HG03095 (cell line): ENCODE data around the gene CHD2.
"Not testable (repeated sequence)": the region's sequence is repeated elsewhere in the genome, so short reads cannot be mapped to it uniquely, and the experiment has no call there.

Experiments
- ATAC-seq: cut with Tn5 transposase; IDR thresholded peaks from one replicate; pipeline ENCODE4 v1.9.1; 2021; ENCODE audit warnings: moderate library complexity; ENCODE audit not compliant: unreplicated experiment

CHD2 gene

GRCh38 chr15:93046721-93047120 lies 146.6 kb downstream of the CHD2 start:
- no peak for ATAC-seq

GRCh38 chr15:93047621-93048425 lies 147.7 kb downstream of the CHD2 start:
- no peak for ATAC-seq

- no peak for ATAC-seq
Measured at GRCh38 chr15:93048426-93048721, 148.2 kb downstream of the CHD2 start.

- ATAC-seq: no peak
Measured at GRCh38 chr15:93048759-93049161, 148.6 kb downstream of the CHD2 start.

- no peak for ATAC-seq
Measured at GRCh38 chr15:93049233-93049632, 149.1 kb downstream of the CHD2 start.

GRCh38 chr15:93049914-93050578 lies 149.9 kb downstream of the CHD2 start:
- ATAC-seq: no peak

- ATAC-seq: no peak
Measured at GRCh38 chr15:93050648-93051047, 150.5 kb downstream of the CHD2 start.

- no peak for ATAC-seq
Measured at GRCh38 chr15:93051236-93052089, 151.3 kb downstream of the CHD2 start.

- no peak for ATAC-seq
Measured at GRCh38 chr15:93052090-93052879, 152.2 kb downstream of the CHD2 start.

- ATAC-seq: no peak
Measured at GRCh38 chr15:93055211-93055610, 155.1 kb downstream of the CHD2 start.

GRCh38 chr15:93056836-93057235 lies 156.7 kb downstream of the CHD2 start:
- no peak for ATAC-seq

GRCh38 chr15:93057618-93058017 lies 157.5 kb downstream of the CHD2 start:
- ATAC-seq: no peak

- no peak for ATAC-seq
Measured at GRCh38 chr15:93058128-93058527, 158.0 kb downstream of the CHD2 start.

- ATAC-seq: no peak
Measured at GRCh38 chr15:93058904-93059427, 158.8 kb downstream of the CHD2 start.

GRCh38 chr15:93059442-93059841 lies 159.3 kb downstream of the CHD2 start:
- ATAC-seq: no peak

- ATAC-seq: no peak
Measured at GRCh38 chr15:93060336-93061248, 160.5 kb downstream of the CHD2 start.

GRCh38 chr15:93062628-93063261 lies 162.6 kb downstream of the CHD2 start:
- ATAC-seq: not testable (repeated sequence)

GRCh38 chr15:93063262-93063671 lies 163.1 kb downstream of the CHD2 start:
- no peak for ATAC-seq
